Glutamatergic neuron (in vitro differentiated cells): ENCODE data around the gene ZNF423. TPM values are rescaled to one million over a fixed set of nuclear protein-coding genes. Genes with fewer than 3 reads are reported as not detected.
A peak's percentile ranks its signal among the peaks of the same experiment; 100 is the strongest.

Source experiments
- DNase-seq: peaks from one replicate; pipeline ENCODE4 v3.0.0; 2022
- H3K27ac Mint-ChIP-seq: one replicate; pipeline ENCODE4 v1.8.0; 2020; ENCODE audit warnings: mild to moderate bottlenecking, mixed read lengths, inconsistent platforms; ENCODE audit not compliant: unreplicated experiment
- H3K27me3 Mint-ChIP-seq: one replicate; pipeline ENCODE4 v1.8.0; 2020; ENCODE audit warnings: mild to moderate bottlenecking, moderate library complexity, mixed read lengths, inconsistent platforms; ENCODE audit not compliant: unreplicated experiment
- H3K36me3 Mint-ChIP-seq: one replicate; pipeline ENCODE4 v1.8.0; 2020; ENCODE audit warnings: mild to moderate bottlenecking, mixed read lengths, inconsistent platforms; ENCODE audit not compliant: unreplicated experiment
- H3K4me1 Mint-ChIP-seq: one replicate; pipeline ENCODE4 v1.8.0; 2020; ENCODE audit warnings: mild to moderate bottlenecking, low read depth, mixed read lengths, inconsistent platforms; ENCODE audit not compliant: unreplicated experiment
- H3K4me3 Mint-ChIP-seq: one replicate; pipeline ENCODE4 v1.8.0; 2020; ENCODE audit warnings: mild to moderate bottlenecking, mixed read lengths, inconsistent platforms; ENCODE audit not compliant: unreplicated experiment
- H3K9me3 Mint-ChIP-seq: one replicate; pipeline ENCODE4 v1.8.0; 2020; ENCODE audit warnings: mild to moderate bottlenecking, moderate library complexity, mixed read lengths, inconsistent platforms; ENCODE audit not compliant: unreplicated experiment
- CTCF ChIP-seq: fragments of 200-600 bp; sonication (generic); IDR thresholded peaks from one replicate; pipeline ENCODE4 v1.5.0; 2021; ENCODE audit not compliant: partially characterized antibody, unreplicated experiment
- total RNA-seq: library from RNA; stranded (reverse); fragmentation: NEBNext Ultra II Directional; extraction: Animal tissue kit (Norgen Biotek cat#: 25700); gene quantifications from one replicate; pipeline ENCODE4 v1.2.1, GENCODE V29; 2021; ENCODE audit not compliant: unreplicated experiment

The ZNF423 gene
- total RNA-seq, 1 donor from 2014 or later: 149 TPM

- Mint-ChIP-seq H3K9me3 (peaks cover 11% of the 10 kb centered on the region), H3K27ac (no peak overlapping the region), H3K36me3 (no peaks in the 10 kb centered on the region), H3K27me3 (peaks cover 5% of the 10 kb centered on the region), H3K4me3 (no peak overlapping the region), H3K4me1 (peaks cover 27% of the 10 kb centered on the region)
- TF ChIP-seq CTCF: no peak
- DNase-seq: no peak
Measured at GRCh38 chr16:49799172-49799571, 56.7 kb downstream of the ZNF423 start.

- TF ChIP-seq CTCF: no peak
- Mint-ChIP-seq H3K36me3 (no peaks in the 10 kb centered on the region), H3K27ac (no peak overlapping the region), H3K4me1 (peaks cover 30% of the 10 kb centered on the region), H3K9me3 (peaks cover 13% of the 10 kb centered on the region), H3K4me3 (no peak overlapping the region), H3K27me3 (peaks cover 5% of the 10 kb centered on the region)
- DNase-seq: no peak
Measured at GRCh38 chr16:49795513-49795912, 60.4 kb downstream of the ZNF423 start.

GRCh38 chr16:49793244-49793643, 62.7 kb downstream of the ZNF423 start:
- H3K4me3 Mint-ChIP-seq: no peak overlapping the region
- peaks cover 10% of the 10 kb centered on the region for H3K9me3 Mint-ChIP-seq
- TF ChIP-seq CTCF: no peak
- peaks cover 27% of the 10 kb centered on the region for H3K4me1 Mint-ChIP-seq
- H3K36me3 Mint-ChIP-seq: no peaks in the 10 kb centered on the region
- peaks cover 2% of the 10 kb centered on the region for H3K27me3 Mint-ChIP-seq
- no peak for DNase-seq
- H3K27ac Mint-ChIP-seq: no peak overlapping the region

- H3K27ac Mint-ChIP-seq: no peak overlapping the region
- H3K36me3 Mint-ChIP-seq: no peaks in the 10 kb centered on the region
- H3K4me3 Mint-ChIP-seq: no peak overlapping the region
- no peak for DNase-seq
- H3K9me3 Mint-ChIP-seq: peaks cover 6% of the 10 kb centered on the region
- peaks cover 2% of the 10 kb centered on the region for H3K27me3 Mint-ChIP-seq
- H3K4me1 Mint-ChIP-seq: peaks cover 25% of the 10 kb centered on the region
- TF ChIP-seq CTCF: no peak
Measured at GRCh38 chr16:49789616-49790015, 66.3 kb downstream of the ZNF423 start.

- H3K9me3 Mint-ChIP-seq: peaks cover 2% of the 10 kb centered on the region
- H3K36me3 Mint-ChIP-seq: no peaks in the 10 kb centered on the region
- H3K27ac Mint-ChIP-seq: peak overlapping the region; percentile 33
- peaks cover 1% of the 10 kb centered on the region for H3K27me3 Mint-ChIP-seq
- no peak for TF ChIP-seq CTCF
- H3K4me1 Mint-ChIP-seq: peaks cover 21% of the 10 kb centered on the region
- DNase-seq: no peak
- no peak overlapping the region for H3K4me3 Mint-ChIP-seq
Measured at GRCh38 chr16:49788986-49789385, 66.9 kb downstream of the ZNF423 start.
